ENCODE data around the gene TEN1.

DNA sequence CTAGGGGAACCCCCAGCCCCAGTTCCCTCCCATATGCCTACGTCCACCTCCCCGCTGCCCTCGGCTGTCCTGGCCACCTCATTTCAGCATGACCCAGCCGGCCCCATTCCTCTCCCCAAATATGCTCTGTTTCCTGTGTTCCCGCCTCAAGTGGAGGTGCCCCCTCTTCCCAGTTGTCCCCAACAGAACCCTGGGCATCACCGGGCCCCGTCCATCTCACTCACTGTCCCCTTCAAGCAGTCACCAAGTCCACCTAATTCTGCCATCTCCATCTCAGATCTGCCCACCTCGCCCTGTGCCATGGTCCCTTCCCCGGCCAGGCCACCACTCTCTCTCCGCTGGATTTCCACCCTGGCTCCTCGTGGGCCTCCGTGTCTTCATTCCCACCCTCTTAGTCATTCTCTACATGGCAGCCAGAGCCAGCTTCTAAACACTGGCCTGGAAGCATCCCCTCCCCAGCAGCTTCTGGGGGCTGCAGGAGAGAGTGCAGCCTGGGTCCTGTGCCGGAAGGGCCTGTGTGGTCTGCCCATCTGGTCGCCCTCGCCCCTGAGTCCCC is 34.4 kb downstream of the TEN1 start:
- no peak for TF ChIP-seq POLR2A (IDR thresholded peaks at IDR 0.05; ENCODE audit: low read length)
- no peak for TF ChIP-seq GATA1 (IDR thresholded peaks at IDR 0.05; ENCODE audit: low read depth, low read length)
